HG03342 (cell line): ENCODE results near the gene BCKDHA.
"Not testable (repeated sequence)": the region's sequence is repeated elsewhere in the genome, so short reads cannot be mapped to it uniquely, and the experiment has no call there.

Source experiments
- ATAC-seq: cut with Tn5 transposase; IDR thresholded peaks from one replicate; pipeline ENCODE4 v1.9.1; 2021; ENCODE audit warnings: mild to moderate bottlenecking, moderate library complexity; ENCODE audit not compliant: unreplicated experiment

BCKDHA gene

DNA sequence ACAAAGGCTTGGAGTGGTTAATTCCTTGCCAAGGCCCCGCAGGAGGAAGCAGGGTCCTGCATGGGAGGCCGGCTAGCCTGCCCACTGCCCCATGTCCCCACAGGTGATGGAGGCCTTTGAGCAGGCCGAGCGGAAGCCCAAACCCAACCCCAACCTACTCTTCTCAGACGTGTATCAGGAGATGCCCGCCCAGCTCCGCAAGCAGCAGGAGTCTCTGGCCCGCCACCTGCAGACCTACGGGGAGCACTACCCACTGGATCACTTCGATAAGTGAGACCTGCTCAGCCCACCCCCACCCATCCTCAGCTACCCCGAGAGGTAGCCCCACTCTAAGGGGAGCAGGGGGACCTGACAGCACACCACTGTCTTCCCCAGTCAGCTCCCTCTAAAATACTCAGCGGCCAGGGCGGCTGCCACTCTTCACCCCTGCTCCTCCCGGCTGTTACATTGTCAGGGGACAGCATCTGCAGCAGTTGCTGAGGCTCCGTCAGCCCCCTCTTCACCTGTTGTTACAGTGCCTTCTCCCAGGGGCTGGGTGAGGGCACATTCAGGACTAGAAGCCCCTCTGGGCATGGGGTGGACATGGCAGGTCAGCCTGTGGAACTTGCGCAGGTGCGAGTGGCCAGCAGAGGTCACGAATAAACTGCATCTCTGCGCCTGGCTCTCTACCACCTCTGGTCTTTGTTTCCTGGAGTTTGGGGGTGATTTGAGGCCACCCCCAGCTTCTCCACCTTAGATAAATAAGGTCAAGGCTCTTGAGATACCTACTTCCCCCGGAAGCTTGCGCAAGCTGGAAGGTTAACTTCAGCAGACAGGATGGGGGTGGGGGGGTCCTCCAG, 26.9 kb downstream of the BCKDHA start:
- ATAC-seq: no peak

- no peak for ATAC-seq
Measured at GRCh38 chr19:41425174-41426115, 27.8 kb downstream of the BCKDHA start.

GRCh38 chr19:41426116-41426841, 28.7 kb downstream of the BCKDHA start:
- no peak for ATAC-seq

DNA sequence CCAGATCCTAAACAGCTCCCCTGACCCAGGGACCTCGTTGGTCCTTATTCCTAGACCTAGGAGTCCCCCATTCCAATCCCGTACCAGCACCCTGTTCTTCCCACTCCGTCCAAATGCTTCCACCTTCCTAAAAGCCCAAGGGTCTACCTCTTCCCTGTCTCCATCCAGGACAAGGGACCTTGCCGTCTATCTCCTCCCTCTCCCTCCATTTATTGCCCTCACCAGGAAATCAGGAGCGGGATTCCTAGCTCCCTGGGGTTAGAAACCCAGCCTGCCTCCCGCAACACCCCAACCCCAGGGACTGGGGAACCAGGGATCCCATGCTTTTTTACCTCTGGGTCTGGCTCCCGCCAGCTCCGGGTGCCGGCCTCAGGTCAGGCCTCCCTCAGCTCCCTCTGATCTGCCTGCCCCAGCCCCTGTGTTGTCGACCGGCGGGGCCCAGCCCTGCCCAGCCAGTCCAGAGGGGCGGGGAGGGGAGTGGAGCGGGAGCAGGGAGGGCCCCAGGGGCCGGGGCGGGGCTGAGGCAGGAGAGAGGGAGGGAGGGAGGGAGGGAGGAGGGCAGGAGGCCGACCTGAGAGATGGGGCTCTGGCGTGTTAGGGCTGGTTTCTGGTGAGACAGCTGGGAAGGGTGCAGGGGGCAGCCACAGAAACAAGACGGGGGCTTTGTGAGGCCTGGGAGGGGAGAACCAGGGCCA, 29.5 kb downstream of the BCKDHA start, which contains the start of gene B3GNT8:
TSS of gene B3GNT8 (minus strand) at position 423 of the 695 bp plus-strand sequence. CDS start 596 bp downstream, outside the sequence.
- ATAC-seq: no peak

- ATAC-seq: no peak
Measured at GRCh38 chr19:41427647-41428480, 30.2 kb downstream of the BCKDHA start.

DNA sequence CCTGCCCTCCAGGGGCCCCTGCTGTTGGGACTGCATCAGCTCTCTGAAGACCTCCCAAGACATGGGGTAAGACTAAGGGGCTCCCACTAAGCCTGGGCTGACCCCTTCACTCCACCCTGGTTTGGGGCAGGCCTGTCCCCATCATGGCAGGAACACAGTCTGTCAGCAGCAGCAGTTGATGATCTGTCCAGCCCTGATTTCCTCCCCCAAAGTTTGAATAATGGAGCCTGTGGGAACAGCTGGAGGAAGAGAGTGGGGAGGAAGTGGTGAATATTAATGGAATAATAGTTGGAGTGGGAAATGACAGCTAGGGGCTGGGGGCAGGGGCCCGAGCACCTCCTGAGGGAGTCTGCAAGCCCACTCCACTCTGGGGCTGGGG, 30.9 kb downstream of the BCKDHA start:
- ATAC-seq: no peak

GRCh38 chr19:41430922-41431321, 33.3 kb downstream of the BCKDHA start:
- ATAC-seq: no peak

- no peak for ATAC-seq
Measured at GRCh38 chr19:41431426-41432386, 34.1 kb downstream of the BCKDHA start.

- ATAC-seq: no peak
Measured at GRCh38 chr19:41433171-41433570, 35.6 kb downstream of the BCKDHA start.

DNA sequence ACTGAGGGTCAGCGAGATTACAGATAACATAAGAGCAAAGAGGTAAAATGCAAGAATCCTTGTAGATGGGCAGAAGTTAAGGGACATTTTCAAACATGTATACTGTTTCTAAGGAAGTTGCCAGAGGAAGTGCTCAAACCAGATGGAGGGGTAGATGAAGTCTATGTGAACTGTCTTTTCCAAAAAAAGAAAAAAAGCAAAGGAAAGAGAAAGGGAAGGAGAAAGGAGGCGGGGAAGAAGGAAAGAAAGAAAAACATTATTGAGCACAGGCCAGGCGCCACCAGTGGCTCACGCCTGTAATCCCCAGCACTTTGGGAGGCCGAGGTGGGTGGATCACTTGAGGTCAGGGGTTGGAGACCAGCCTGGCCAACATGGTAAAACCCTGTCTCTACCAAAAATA, 36.8 kb downstream of the BCKDHA start:
- ATAC-seq: no peak

GRCh38 chr19:41435376-41435775, 37.8 kb downstream of the BCKDHA start:
- not testable (repeated sequence) for ATAC-seq

GRCh38 chr19:41435936-41436673, 38.5 kb downstream of the BCKDHA start:
- ATAC-seq: no peak

- no peak for ATAC-seq
Measured at GRCh38 chr19:41436674-41436951, 39.0 kb downstream of the BCKDHA start.

DNA sequence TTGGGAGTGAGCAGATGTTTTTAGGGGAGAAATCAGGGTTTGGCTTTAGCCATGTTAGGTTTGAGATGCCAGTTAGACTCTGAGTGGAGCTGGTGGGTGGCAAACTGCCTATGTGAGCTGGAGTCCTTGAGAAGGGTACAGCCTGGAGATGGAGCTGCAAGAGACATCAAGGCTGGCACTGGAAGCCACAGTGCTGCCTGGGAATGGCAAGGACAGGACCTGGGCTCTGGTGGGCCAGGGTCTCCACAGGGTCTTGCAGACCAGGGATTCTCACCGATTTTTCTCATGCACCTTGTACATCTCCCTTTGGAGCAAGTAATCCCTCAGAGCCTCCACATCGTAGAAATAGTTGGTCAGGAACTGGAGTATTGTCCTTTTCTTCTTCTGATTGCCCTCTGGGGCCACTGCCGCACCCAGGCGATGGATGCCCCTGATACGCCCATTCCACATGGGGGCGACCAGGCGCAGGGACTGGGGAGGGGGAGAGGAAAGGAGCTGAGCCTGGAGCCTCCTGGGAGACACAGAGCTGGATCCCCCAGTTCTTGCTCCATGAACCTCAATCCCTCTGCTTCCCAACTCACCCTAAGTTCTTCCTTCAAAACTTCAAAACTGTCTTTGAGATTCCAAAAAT, 40.4 kb downstream of the BCKDHA start:
- ATAC-seq: no peak

- peak; percentile 78 for ATAC-seq
Measured at GRCh38 chr19:41439441-41440222, 42.0 kb downstream of the BCKDHA start, which contains the start of gene DMAC2. Gene DMAC2, minus strand, starts transcription at chr19:41439912. Its CDS starts 13 bp downstream, at chr19:41439899.

DNA sequence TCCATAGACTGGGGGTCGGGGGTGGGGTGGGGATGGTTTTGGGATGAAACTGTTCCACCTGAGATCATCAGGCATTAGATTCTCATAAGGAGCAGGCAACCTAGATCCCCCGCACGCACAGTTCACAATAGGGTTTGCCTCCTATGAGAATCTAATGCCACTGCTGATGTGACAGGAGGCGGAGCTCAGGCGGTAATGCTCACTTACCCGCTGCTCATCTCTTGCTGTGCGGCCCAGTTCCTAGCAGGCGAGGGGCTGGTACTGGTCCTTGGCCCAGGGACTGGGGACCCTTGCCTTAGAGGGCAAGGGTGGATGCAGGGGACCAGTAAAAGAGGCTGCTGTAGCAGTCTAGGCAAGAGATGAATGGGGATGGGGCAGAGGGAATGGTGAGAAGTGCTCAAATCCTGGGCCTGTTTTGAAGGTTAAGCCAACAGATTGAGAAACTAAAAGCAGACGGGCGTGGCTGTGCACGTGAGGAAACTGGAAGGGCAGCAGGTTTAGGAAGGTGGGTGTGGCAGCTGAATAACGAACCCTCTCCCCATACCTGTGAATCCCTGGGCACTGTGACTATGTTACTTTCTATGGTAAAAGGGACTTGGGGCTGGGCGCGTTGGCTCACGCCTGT, 43.8 kb downstream of the BCKDHA start:
- ATAC-seq: no peak
